HUES64 (cell line): ENCODE results near the gene SCMH1.

Experiments used
- H3K27ac ChIP-seq: 2 replicates; pipeline ENCODE4 v1.7.0; 2013; ENCODE audit warnings: low read depth, low read length, inconsistent platforms
- H3K27me3 ChIP-seq: 2 replicates; pipeline ENCODE4 v1.6.1; 2013; ENCODE audit warnings: mild to moderate bottlenecking, low read length; ENCODE audit not compliant: insufficient read depth
- H3K36me3 ChIP-seq: 2 replicates; pipeline ENCODE4 v1.6.1; 2013; ENCODE audit warnings: mild to moderate bottlenecking, low read length; ENCODE audit not compliant: insufficient read depth
- H3K4me1 ChIP-seq: 2 replicates; pipeline ENCODE4 v1.6.1; 2013; ENCODE audit warnings: mild to moderate bottlenecking, low read length, moderate library complexity; ENCODE audit not compliant: insufficient read depth
- H3K4me3 ChIP-seq: 2 replicates; pipeline ENCODE4 v1.5.1; 2013; ENCODE audit warnings: mild to moderate bottlenecking, low read length, moderate library complexity
- H3K9ac ChIP-seq: 2 replicates; pipeline ENCODE4 v1.6.1; 2013; ENCODE audit warnings: mild to moderate bottlenecking, low read depth, low read length
- H3K9me3 ChIP-seq: 2 replicates; pipeline ENCODE4 v1.6.1; 2013; ENCODE audit warnings: low read depth, low read length; ENCODE audit not compliant: insufficient read depth
- WGBS: fragments of 150-250, 120-280 bp; methylation state at CpG from one replicate; pipeline ENCODE4 v1.1.7; 2013; ENCODE audit warnings: missing lambda C conversion rate; 5-methylcytosine and 5-hydroxymethylcytosine counted together

Gene SCMH1

GRCh38 chr1:41023279-41023990 lies 218.7 kb downstream of the SCMH1 start:
- Histone ChIP-seq H3K9ac (no peak overlapping the region), H3K27ac (no peak overlapping the region), H3K36me3 (peaks cover 5% of the 10 kb centered on the region; the same call in 1 of the 2 replicates), H3K4me1 (peaks cover 3% of the 10 kb centered on the region; the same call in 1 of the 2 replicates), H3K4me3 (no peak overlapping the region), H3K9me3 (no peaks in the 10 kb centered on the region), H3K27me3 (no peaks in the 10 kb centered on the region)
- 84% methylated on average over 5 of the region's 5 CpGs for WGBS

GRCh38 chr1:41022424-41022823 lies 219.7 kb downstream of the SCMH1 start:
- H3K4me1 ChIP-seq = peaks cover 3% of the 10 kb centered on the region; the same call in 1 of the 2 replicates
- no peak overlapping the region for H3K9ac ChIP-seq
- H3K27ac ChIP-seq = no peak overlapping the region
- peaks cover 11% of the 10 kb centered on the region for H3K36me3 ChIP-seq
- H3K27me3 ChIP-seq = no peaks in the 10 kb centered on the region
- WGBS = 88% methylated on average over 10 of the region's 10 CpGs
- H3K9me3 ChIP-seq = no peaks in the 10 kb centered on the region
- H3K4me3 ChIP-seq = no peak overlapping the region

DNA sequence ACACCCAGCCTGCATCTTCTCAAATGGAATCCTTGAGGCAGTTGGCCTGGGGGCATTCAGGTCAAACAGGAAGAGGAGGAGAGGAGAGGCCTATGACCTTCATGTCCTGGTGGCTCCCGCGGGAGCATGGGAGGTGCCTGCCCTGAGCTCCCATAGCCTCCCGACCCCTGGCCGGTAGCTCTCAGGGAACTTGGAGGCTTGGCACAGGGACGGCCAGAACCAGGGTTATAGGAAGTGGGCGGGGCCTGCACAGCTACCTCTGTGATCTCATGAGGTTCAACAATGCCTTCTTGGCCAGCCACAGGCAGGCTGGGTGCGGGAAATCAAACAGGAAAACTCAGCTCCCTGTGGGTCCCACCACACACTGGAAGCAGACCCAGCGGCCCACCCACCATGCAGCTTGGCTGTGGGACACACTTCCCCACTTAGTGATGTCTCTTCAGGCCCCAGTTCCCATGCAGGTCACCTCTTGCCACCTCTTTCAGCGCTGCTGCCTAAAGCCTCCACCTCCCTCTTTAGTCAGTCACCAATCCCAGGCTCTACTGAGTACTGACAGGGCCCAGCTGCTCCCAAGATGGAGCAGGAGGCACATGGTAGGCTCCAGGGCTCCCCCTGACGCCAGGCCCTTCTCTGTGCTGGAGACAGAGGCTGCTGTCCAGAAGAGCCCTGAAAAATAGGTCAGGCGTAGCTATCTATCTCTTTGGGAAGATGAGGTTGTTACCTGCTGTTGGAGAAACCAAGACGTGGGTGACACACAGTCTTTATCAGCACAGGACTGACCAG lies 220.4 kb downstream of the SCMH1 start, which contains the start of gene SLFNL1:
TSS of gene SLFNL1 (minus strand) at position 200 of the 783 bp plus-strand sequence. CDS start 1,065 bp downstream, outside the sequence.
- H3K4me3 ChIP-seq = no peak within 1 kb of the TSS
- H3K36me3 ChIP-seq = peaks cover 18% of the 10 kb centered on the region
- H3K27ac ChIP-seq = no peak within 1 kb of the TSS
- H3K9me3 ChIP-seq = no peaks in the 10 kb centered on the region
- H3K4me1 ChIP-seq = peaks cover 3% of the 10 kb centered on the region; the same call in 1 of the 2 replicates
- no peak within 1 kb of the TSS for H3K9ac ChIP-seq
- H3K27me3 ChIP-seq = no peaks in the 10 kb centered on the region
- WGBS = 79% methylated on average over 12 of the region's 12 CpGs

GRCh38 chr1:41020654-41021053 lies 221.5 kb downstream of the SCMH1 start:
- Histone ChIP-seq H3K9me3 (no peaks in the 10 kb centered on the region), H3K36me3 (peaks cover 27% of the 10 kb centered on the region), H3K4me3 (no peak overlapping the region), H3K27ac (no peak overlapping the region), H3K27me3 (no peaks in the 10 kb centered on the region), H3K4me1 (peaks cover 3% of the 10 kb centered on the region; the same call in 1 of the 2 replicates), H3K9ac (no peak overlapping the region)
- 94% methylated on average over 3 of the region's 3 CpGs for WGBS

DNA sequence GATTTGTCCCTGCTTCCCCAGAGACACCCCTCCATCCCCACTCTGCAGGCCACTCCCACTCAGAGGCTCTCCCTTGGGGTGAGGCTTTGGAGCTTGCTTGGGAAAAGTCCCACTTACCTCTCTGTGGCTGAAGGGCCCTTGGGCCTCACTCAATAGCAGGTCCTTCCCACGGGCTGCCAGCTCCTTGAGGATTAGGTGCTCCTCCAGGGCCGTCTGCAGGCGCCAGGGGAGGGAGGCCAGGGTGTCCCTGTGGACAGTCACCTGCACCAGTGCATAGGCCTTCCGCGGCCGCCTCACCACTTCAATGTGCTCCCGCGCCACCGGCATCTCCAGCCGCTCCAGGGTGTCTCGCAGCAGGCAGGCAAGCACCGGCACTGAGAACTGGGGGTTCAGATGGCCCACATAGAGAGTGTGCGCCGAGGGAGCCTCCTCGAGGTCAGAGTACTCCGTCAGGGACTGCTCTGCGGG lies 222.0 kb downstream of the SCMH1 start:
- Histone ChIP-seq H3K9ac (no peak overlapping the region), H3K36me3 (peaks cover 32% of the 10 kb centered on the region), H3K4me1 (peaks cover 3% of the 10 kb centered on the region; the same call in 1 of the 2 replicates), H3K9me3 (no peaks in the 10 kb centered on the region), H3K4me3 (no peak overlapping the region), H3K27me3 (no peaks in the 10 kb centered on the region), H3K27ac (no peak overlapping the region)
- 95% methylated on average over 17 of the region's 17 CpGs for WGBS

DNA sequence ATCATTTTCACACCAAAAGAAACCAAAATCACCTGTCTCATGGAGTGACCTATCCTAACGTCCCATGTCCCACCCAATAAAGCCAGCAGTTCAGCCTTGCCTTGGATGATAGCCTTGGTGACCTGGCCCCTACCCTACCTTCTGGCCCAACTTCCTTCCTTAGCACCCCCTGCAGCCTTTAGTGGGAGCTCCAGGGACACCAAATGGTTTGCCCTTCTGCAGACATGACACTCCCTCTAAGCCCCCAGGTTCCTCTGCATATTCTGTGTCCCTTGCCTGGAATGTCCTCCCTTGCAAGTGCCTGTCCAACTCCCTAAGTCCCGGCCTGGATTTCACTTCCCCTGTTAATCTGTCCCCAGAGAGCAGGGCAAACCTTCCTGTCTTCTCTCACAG lies 222.8 kb downstream of the SCMH1 start:
- no peaks in the 10 kb centered on the region for H3K27me3 ChIP-seq
- H3K4me1 ChIP-seq = peaks cover 3% of the 10 kb centered on the region; the same call in 1 of the 2 replicates
- peaks cover 40% of the 10 kb centered on the region for H3K36me3 ChIP-seq
- H3K9me3 ChIP-seq = no peaks in the 10 kb centered on the region
- WGBS = 87% methylated on average over 2 of the region's 2 CpGs
- H3K9ac ChIP-seq = no peak overlapping the region
- no peak overlapping the region for H3K27ac ChIP-seq
- no peak overlapping the region for H3K4me3 ChIP-seq

DNA sequence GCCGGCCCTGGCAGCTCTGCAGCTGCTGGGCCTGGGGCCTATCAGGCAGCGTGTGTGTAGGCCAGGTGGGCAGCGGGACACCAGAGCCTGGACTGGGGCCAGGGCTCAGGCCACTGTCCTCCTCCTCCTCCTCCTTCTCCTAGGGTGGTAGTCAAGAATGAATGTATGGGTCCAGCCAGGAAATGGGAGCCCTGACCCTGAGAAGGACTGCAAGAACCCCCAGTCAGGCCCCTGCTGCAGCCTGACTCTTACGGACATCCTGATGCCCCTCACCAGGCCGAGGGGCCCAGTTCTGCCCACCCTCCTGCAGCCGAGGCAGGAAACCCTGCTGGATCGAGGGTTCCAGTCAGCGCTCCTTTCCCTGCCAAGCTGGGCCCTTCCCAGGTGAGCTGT lies 224.1 kb downstream of the SCMH1 start:
- Histone ChIP-seq H3K9me3 (no peaks in the 10 kb centered on the region), H3K4me3 (no peak overlapping the region), H3K27ac (no peak overlapping the region), H3K27me3 (no peaks in the 10 kb centered on the region), H3K4me1 (peaks cover 3% of the 10 kb centered on the region; the same call in 1 of the 2 replicates), H3K9ac (no peak overlapping the region), H3K36me3 (peaks cover 52% of the 10 kb centered on the region)
- 96% methylated on average over 8 of the region's 8 CpGs for WGBS

- no peak overlapping the region for H3K9ac ChIP-seq
- peaks cover 59% of the 10 kb centered on the region for H3K36me3 ChIP-seq
- no peak overlapping the region for H3K27ac ChIP-seq
- 96% methylated on average over 44 of the region's 44 CpGs for WGBS
- no peaks in the 10 kb centered on the region for H3K9me3 ChIP-seq
- peaks cover 3% of the 10 kb centered on the region; the same call in 1 of the 2 replicates for H3K4me1 ChIP-seq
- H3K27me3 ChIP-seq = no peaks in the 10 kb centered on the region
- no peak overlapping the region for H3K4me3 ChIP-seq
These were observed 224.7 kb downstream of the SCMH1 start for GRCh38 chr1:41017141-41018017.

DNA sequence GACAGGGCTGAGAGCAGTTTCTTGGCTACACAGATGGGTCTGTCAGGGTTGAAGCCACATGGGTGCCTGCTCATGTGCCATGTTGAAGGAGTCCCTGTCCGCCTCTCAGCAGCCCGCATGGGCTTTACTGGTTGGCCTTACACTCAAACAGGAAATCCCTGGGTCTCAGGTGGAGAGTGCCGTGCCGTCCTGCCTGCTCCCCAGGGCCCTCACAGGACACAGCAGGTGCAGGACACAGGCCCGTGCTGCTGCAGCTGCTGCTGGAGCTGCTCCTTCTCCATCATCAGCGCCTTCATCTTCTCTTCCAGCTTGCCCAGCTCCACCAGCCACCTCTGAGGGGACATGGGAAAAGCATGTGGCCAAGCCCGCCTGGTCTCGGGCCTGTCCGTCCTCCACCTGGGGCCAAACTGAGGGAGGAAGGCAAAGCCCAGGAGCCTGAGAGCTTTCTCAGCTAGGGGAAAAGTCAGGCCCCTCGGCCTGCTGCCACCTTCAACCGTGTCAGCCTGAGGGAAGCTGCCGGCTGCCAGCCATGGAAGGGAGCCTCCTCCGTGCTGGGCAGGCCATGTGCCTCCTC lies 226.1 kb downstream of the SCMH1 start:
- WGBS = 94% methylated on average over 13 of the region's 13 CpGs
- H3K9me3 ChIP-seq = no peaks in the 10 kb centered on the region
- H3K4me1 ChIP-seq = 0 out of 2 replicates have a peak, but pooled peaks cover 3% of the 10 kb centered on the region
- no peak overlapping the region for H3K4me3 ChIP-seq
- H3K9ac ChIP-seq = no peak overlapping the region
- H3K27ac ChIP-seq = no peak overlapping the region
- H3K27me3 ChIP-seq = no peaks in the 10 kb centered on the region
- peaks cover 73% of the 10 kb centered on the region for H3K36me3 ChIP-seq

DNA sequence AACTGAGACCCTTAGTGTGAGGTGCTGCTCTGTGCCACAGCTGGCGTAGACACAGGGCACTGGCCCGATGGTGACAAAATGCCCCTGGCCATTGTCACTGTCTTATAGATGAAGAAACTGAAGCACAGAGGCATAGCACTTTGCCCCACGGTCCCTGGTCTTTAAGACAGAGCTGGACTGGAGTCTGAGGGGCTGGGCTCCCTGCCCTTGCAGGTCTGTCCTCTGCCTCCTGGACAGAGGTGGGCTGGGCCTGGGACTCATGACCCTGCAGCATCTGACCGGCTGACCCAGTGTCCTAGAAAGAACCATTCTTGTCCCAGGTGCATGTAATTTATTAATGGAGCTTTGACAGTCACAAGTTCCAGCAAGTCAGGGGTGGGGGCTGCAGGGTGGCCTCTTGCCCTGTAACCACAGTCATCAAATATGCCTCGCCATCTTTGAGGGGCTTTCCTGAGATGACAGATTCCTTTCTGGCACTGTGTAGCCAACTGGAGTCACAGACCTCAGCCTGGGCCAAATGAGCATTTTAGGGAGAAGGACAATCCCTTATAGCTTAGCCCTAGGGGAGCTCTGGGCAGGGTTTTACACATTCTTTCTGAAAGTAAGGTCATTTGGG lies 226.7 kb downstream of the SCMH1 start:
- Histone ChIP-seq H3K9me3 (no peaks in the 10 kb centered on the region), H3K4me3 (no peak overlapping the region), H3K27ac (no peak overlapping the region), H3K27me3 (no peaks in the 10 kb centered on the region), H3K9ac (no peak overlapping the region), H3K4me1 (no peaks in the 10 kb centered on the region), H3K36me3 (peaks cover 79% of the 10 kb centered on the region)
- WGBS = 95% methylated on average over 5 of the region's 5 CpGs
